Esophagus squamous epithelium (tissue), 4 donors: ENCODE results near the gene GFRA1.

Source experiments
- POLR2A ChIP-seq, 4 donors: fragments of 450-650 bp; IDR thresholded peaks; one replicate each; pipeline ENCODE4 v1.6.1; 2017; ENCODE audit warnings: antibody characterized with exemption in 4 of 4, mild to moderate bottlenecking in 4 of 4, moderate library complexity in 3 of 4
- TF ChIP-seq, protein P1 (sequence below), 6 experiments: fragments of 450-650 bp in 4 of 6; fragments of 200-600 bp in 2 of 6; sonication (generic) in 2 of 6; IDR thresholded peaks; one replicate each; pipeline ENCODE4 v1.5.1; 2016 to 2019; ENCODE audit warnings: antibody characterized with exemption in 6 of 6, mild to moderate bottlenecking in 4 of 6, moderate library complexity in 4 of 6

DNA sequence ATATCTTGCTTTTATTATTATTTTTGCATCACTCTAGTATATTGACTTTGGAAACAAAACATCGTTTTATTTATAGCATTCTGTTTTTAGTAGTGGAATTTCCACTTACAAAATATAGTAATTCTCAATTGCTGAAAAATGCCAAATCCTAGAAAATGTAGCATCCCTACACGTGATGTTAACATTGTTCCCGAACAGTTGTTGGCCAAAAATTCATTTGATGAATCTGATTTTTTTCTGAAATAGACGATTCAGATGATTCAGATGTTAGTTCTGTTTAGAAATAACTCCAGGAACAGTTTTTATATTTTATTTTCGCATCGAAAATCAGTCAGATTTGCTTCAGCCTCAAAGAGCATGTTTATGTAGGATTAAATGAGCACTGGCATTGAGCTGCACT, 122.4 kb downstream of the GFRA1 start:
- TF ChIP-seq, protein P1, sequence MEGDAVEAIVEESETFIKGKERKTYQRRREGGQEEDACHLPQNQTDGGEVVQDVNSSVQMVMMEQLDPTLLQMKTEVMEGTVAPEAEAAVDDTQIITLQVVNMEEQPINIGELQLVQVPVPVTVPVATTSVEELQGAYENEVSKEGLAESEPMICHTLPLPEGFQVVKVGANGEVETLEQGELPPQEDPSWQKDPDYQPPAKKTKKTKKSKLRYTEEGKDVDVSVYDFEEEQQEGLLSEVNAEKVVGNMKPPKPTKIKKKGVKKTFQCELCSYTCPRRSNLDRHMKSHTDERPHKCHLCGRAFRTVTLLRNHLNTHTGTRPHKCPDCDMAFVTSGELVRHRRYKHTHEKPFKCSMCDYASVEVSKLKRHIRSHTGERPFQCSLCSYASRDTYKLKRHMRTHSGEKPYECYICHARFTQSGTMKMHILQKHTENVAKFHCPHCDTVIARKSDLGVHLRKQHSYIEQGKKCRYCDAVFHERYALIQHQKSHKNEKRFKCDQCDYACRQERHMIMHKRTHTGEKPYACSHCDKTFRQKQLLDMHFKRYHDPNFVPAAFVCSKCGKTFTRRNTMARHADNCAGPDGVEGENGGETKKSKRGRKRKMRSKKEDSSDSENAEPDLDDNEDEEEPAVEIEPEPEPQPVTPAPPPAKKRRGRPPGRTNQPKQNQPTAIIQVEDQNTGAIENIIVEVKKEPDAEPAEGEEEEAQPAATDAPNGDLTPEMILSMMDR (IDR thresholded peaks at IDR 0.05) = no peak
- no peak for TF ChIP-seq POLR2A (IDR thresholded peaks at IDR 0.05)
